ENCODE measurements around the gene MRPL32.

MRPL32 gene

DNA sequence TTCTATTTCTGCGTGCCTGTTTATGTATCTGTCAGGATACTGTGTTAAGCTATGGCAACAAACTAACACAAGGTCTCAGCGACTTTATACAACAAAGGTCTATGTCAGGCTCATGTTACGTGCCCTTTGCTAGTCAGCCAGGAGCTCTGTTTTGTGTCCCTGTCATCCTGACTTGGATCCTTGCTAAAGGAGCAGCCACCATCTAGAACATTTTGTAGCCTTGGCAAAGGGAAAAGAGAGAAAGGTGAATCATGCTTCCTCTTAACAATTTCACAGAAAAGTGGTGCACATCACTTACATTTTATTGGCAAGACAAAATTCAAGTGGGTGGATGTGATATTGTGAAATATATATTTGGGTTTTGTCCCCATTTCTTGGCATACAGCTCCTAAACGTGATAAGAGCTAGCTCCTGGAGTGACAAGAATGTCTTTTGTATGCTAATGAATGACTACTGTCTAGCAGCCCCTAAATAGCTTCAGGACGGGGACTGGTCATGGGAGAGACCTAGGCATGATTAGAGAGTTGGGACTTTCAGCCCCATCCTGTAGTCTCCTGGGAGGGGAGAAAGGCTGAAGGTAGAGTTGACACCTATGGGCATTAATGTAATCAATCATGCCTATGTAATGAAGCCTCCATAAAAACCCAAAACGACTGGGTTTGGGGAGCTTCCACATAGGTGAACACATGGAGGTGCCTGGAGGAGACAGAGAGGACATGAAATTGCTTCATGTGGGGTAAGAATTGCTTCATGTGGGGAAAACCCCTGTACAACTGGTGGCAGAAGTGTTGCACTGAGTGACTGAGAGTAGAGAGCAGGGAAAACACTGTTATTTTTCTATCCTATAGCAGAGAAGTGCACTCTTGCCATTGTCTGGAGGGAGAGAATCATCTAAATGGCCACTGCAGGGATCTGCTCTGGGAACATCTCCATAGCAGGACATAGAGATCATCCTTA is 33.0 kb downstream of the MRPL32 start:
- peak in 2 of 56 donors; percentile 3 to 17 for DNase-seq

DNA sequence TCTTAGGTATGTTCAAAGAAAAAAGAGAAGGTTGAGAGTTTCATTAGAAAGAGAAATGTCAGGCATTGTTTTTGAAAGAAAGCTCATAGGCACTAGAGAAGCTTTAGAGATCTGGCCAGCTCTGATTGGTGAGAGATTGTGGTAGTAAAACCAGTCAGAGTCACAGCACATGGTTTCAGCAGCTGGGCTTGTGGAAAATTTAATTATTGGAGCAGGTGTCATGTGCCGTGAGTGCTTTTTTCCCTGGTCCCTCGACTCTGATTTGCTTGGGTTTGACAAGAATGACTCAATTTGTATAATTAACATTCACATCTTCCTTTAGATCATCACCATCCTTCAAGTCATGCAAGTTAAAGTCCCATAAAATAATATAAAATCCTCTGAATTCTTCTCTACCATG is 35.2 kb downstream of the MRPL32 start:
- no peak for DNase-seq

DNA sequence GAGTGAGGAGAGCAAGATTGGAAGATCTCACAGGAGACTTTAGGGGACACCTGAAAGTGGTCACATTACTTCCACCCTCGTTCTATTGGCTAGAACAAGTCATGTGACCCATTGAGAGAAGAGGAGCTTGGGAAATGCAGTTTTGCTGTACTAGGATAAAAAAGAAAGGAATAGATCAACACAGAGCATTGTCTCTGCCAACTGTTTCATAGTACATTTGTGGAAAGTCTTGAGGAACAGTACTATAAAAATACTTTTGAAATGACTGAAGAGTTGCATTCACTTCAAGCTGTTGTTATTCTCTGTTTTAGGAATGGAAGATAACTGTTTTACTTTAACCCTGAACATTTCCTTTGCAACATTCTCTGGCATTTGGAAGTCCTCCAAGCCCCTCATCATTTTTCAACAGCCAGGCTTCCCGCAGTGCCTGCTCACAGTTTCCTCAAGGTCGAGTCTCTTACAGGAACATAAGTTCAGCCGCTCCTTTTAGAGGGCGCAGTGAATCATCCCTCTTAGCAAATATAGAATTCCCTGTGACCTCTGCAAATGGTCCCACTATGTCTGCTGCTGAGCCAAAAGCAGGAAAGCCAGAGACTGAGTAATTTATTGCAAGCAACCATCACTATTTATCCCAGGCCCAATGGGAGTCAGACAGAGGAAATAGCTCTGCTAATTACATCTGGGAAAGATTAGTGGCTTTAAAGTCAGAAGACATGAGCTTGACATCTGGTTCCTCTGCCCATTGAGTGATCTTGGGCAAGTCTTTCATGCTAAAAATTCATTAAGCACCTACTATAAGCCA is 40.7 kb downstream of the MRPL32 start:
- DNase-seq: no peak

DNA sequence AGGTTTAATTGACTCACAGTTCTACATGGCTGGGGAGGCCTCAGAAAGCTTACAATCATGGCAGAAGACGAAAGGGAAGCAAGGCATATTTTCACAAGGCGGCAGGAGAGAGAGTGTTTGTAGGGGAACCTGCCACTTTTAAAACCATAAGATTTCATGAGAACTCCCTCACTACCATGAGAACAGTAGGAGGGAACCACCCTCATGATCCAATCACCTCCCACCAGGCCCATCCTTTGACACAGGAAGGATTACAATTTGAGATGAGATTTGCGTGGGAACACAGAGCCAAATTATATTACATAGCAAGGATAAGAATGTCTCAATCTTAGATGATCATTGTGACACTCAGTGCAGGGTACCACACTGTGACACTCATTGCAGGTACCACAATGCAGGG is 44.2 kb downstream of the MRPL32 start:
- DNase-seq: peak in 2 of 56 donors; percentile 1 to 11

DNA sequence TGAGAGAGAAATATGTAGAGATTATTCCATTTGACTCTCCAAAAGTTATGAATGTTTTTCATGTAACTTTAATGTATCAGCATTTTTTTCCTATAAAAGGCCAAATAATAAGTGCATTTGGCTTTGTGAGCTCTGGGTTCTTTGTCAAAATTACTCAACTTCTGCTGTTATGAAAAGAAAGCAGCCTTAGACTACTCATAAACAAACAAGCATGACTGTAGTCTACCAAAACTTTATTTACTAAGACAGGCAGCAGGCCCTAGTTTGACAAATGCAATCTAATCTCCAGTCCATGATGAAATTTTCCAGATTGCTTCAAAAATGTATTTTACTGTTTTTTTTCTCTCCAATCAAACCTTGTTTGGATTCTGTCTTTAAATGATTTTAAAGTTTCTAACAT is 46.3 kb downstream of the MRPL32 start:
- no peak for DNase-seq

DNA sequence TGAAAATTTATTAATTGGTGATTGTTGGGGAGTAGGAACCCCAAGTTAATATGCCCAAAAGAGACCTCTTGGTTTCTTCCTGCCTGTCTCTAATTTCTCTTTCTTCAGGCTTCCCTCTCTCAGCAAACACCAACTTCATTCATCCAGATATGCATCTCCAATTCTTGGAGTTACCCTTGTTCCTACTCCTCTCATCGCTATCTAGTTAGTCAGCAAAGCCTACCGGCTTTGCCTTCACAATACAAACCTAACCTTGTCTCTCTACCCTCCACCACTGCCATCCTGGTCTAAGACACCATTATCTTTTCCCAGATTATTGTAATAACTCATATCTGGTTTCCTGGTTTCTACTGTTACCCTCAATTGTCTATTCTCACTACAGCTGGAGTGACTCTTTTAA is 47.9 kb downstream of the MRPL32 start:
- no peak for DNase-seq

DNA sequence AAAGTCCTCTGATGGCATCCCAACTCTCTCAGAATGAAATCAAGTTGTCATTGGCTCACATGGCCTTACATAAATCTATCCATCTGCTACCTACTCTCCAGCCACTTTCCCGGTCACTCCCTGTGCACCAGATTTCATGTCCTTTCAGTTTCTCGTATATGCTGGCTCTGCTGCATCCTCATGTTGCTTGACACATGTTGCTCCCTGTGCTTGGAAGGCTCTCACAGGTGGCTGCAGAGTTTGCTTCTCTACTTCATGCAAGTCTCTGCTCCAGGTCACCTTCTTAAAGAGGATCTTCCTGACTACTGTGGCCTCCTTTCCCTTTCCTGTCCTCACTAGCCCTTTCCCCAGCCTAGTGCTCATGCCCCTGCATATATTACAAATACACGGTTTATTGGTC is 48.3 kb downstream of the MRPL32 start:
- DNase-seq: no peak

DNA sequence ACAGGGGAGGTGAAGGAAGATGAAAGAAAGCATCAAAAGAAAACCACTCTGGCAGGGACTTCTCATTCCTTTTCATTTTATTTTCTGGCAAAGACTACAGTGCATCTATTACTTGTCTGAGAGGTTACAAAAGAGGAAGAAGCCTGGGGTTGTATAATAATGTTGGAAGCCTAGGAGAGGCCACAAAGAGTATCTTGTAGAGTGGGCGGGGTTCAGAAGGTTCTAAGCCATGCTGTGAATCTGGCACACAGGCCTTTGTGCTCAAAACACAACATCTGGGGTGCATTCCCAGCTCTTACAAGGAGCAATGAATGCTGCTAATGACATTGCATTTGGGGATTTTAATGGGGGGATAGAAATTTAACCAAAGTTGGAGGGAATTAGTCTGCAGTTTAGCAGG is 49.4 kb downstream of the MRPL32 start:
- DNase-seq: no peak

DNA sequence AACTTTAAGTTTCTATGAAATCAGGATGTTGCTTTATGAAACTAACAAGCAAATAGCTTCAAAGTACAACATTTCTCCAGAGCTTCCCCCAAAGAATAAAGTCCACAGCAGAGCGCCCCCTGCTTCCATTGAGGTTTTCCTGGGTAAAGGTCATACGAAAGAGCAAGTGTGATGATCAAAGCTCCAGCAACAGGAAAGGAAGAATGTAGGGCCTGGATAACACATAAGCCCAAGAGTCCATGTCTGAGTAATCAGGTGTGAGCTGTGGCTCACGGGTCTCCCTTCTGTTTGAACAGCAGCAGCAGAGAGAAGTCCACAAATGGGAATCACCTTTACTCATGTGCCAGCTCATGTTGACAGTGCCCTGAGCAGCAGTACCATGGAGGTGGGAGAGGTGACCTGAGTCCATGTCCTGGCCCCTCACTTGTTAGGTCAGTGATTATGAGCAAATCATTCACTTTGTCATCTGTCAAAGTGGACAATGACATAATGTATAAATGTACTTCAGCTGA is 50.5 kb downstream of the MRPL32 start:
- DNase-seq: no peak

DNA sequence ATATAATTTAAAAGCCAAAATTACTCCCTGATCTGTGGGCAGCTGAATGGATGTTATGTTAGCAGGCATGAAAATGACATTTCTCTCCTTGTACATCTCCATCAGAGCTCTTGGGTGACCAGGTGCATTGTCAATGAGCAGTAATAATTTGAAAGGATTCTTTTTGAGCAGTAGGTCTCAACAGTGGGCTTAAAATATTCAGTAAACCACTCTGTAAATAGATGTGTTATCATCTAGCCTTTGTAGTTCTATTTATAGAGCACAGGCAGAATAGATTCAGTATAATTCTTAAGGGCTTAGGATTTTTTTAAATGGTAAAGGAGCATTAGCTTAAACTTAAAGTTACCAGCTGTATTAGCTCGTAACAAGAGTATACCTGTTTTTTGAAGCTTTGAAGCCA is 52.0 kb downstream of the MRPL32 start:
- DNase-seq: no peak

DNA sequence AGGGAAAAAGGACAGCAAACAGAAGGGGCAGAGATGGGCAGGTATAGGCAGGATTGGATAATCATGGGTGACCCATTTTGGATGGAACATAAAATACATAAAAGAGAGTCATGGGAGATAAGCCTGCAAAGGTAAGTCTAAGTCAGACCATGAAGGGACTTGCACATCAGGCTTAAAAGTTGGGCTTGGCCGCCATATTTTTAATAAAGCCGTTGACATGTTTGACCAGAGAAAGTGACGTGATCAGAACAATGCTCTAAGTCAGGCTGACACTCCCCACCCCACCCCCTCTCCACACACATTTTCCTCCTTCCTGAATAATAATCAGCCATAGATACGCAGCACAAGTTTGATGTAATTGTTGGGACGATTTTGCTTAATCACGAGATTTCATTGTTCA is 54.0 kb downstream of the MRPL32 start:
- no peak for DNase-seq

DNA sequence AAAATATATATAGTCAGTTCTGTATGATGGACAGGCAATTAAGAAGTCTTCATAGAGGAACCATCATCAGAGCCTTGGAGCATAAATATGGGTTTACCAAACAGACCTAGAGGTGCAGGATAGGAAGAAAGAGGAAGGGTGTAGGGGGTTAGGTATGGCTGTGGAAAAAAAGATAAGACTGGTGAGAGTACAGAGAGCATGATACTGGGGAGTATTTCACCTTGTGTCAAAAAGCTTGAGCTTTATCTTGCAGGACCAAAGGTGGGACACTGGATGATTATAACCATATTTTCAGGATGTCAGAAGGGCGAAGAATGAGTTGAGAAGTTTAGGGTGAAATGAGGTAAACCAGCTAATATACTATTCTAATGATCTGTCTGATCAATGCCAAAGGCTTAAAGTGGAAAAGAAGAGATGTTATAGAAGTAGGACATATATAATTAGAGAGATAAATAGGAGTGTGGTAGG is 54.6 kb downstream of the MRPL32 start:
- DNase-seq: no peak
